Ovary (tissue), 3 donors: ENCODE data around the gene IMPA2.

Source experiments
- CTCF ChIP-seq, 3 donors: fragments of 450-650 bp in 2 of 3; fragments of 200-600 bp in 1 of 3; IDR thresholded peaks; one replicate each; pipeline versions ENCODE4 v1.5.1 to v1.8.0; 2016 to 2022; ENCODE audit warnings: antibody characterized with exemption in 3 of 3, mild to moderate bottlenecking in 1 of 3
- EP300 ChIP-seq: sonication (generic); formaldehyde crosslinking; IDR thresholded peaks from one replicate; pipeline ENCODE4 v1.6.1; 2017; ENCODE audit warnings: antibody characterized with exemption
- POLR2A ChIP-seq: fragments of 450-650 bp; IDR thresholded peaks from one replicate; pipeline ENCODE4 v1.6.1; 2017; ENCODE audit warnings: antibody characterized with exemption, mild to moderate bottlenecking, moderate library complexity
- donor health status: DM: no; HTN: no; CAD: no.

- TF ChIP-seq POLR2A: no peak
- TF ChIP-seq CTCF (IDR thresholded peaks at IDR 0.05): no peak
- TF ChIP-seq EP300: no peak
Measured at GRCh38 chr18:12060182-12060870, 79.0 kb downstream of the IMPA2 start.
